HPDE6-E6E7 (cell line): ENCODE measurements around the gene XXYLT1.
"Not testable (repeated sequence)": the region's sequence is repeated elsewhere in the genome, so short reads cannot be mapped to it uniquely, and the experiment has no call there.

ENCODE experiments used
- DNase-seq: peaks from one replicate; pipeline ENCODE4 v3.0.0; 2011; ENCODE audit warnings: missing footprints; ENCODE audit errors: extremely low spot score

The XXYLT1 gene, protein sequence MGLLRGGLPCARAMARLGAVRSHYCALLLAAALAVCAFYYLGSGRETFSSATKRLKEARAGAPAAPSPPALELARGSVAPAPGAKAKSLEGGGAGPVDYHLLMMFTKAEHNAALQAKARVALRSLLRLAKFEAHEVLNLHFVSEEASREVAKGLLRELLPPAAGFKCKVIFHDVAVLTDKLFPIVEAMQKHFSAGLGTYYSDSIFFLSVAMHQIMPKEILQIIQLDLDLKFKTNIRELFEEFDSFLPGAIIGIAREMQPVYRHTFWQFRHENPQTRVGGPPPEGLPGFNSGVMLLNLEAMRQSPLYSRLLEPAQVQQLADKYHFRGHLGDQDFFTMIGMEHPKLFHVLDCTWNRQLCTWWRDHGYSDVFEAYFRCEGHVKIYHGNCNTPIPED

DNA sequence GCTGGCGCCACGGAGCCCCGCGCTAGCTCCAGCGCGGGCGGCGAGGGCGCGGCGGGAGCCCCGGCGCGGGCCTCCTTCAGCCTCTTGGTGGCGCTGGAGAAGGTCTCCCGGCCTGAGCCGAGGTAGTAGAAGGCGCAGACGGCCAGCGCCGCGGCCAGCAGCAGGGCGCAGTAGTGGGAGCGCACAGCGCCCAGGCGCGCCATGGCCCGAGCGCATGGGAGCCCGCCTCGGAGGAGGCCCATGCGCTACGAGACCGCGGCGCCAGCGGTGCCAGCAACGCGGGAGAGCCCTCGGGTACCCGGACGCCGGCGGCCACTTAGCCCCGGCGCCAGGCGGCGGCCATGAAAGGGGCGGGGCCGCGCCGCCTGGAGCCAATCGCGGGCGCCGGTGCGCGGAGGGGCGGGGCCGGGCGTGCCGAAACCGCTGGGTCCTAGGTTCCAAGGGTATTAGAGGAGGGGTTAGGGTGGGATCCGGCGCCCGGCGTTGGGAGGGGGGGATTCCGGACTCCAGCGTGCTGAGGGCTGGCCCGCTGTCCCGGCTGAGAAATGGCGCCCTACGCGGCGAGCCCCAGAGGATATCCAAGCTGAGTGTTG lies at the start of gene XXYLT1:
Gene XXYLT1 (minus strand): TSS at position 343 of the 593 bp plus-strand sequence. CDS start 101 bp downstream, at position 242.
- peak; percentile 82 for DNase-seq

DNA sequence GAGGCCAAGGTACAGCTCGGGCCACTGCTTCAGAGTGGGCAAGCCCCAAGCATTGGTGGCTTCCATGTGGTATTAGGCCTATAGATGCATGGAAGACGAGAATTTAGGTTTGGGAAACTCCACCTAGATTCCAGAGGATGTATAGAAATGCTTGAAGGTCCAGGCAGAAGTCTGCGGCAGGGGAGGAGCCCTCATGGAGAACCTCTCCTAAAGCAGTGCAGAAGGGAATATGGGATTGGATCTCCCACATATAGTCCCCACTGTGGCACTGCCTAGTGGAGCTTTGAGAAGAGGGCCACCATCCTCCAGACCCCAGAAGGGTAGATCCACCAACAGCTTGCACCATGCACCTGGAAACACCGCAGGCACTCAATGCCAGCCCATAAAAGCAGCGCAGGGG lies 48.1 kb upstream of the XXYLT1 start:
- no peak for DNase-seq

DNA sequence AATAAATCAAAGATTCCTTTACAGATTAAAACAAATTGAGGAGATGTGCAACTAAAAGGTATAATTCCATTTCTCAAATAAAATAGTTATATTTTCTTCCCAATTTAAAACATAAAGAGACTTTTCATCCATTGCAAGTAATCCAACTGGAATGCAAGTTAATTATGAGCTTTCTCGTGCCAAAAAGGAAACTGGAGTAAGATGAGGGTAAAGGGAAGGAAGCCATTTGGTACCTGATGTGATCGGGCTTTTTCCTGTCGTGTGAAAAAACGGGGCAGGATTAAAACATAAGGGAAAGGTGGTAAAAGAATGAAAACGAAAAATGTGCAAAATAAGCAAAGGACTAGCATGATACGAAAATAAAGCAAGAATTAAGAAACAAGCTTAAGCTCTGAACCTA lies 41.8 kb upstream of the XXYLT1 start:
- no peak for DNase-seq

DNA sequence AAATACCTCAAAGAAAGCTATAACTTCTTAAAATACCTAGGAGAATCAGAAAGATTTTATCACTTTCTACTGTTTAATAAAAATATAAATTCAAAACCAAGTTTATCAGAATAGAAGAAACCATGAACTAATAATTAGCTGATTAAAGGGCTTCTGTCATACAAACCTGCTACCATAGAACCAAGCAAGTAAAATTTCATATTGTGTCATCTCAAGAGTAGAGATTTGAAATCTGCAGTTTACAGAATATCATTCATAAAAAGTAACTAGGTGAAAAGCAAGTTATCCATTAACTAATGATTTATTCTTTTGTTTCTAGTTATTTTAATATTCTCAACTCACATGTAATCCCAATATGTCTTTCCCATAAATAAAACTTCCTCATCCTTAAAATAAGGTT lies 36.8 kb upstream of the XXYLT1 start:
- no peak for DNase-seq

DNA sequence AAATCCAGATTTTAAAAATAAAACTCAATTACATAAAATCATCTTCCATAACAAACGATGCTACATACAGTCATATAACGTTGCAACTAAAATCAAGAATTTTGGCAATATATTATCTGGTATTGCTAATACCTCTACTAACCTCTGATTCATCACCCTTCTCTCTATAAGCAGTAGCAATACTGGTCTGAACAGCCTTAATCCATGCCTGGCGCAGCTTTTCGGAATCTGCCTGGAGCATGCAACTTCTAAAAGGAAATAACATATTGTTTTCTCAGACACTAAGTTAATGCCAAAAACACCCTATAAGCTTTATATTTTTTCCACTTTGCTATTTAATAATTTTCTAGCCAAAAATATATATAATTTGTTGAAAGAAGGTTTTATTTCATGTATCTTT lies 35.4 kb upstream of the XXYLT1 start:
- DNase-seq, result no peak

DNA sequence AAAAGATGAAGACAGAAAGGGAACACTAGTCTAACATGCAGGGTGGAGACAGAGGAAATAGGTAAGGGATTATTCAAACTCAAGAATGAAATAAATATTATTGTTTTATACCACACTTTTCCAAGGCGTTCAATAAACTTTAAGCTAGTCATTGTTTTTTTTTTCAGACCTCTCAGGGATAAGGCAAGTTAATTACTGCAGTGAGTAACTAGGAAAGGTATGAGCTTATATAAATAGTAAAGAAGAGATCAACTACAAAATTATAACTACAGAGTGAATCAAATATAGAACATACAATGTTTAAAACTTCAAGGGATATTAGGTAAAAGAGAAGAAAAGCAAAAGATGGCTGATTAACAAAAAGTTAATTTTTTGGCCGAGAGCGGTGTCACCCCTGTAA lies 31.5 kb upstream of the XXYLT1 start:
- DNase-seq, result no peak

DNA sequence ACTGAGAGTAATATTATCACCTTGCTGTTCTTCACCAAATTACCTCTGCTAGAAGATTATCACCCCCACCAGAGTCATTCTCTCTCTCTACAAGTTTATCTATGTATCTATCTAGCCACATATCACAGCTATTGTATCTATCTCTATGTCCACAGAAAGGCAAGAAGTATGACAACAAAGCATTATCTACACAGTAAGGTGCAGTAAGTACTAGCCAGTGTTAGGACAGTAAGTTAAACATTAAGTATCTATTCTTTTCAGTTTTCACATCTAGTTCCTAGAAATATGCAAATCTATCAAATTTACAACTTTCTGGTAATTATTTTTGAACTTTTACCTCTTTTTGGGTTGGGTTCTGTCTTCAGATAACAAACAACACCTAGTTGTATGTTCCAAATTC lies 26.5 kb upstream of the XXYLT1 start:
- DNase-seq, result no peak

DNA sequence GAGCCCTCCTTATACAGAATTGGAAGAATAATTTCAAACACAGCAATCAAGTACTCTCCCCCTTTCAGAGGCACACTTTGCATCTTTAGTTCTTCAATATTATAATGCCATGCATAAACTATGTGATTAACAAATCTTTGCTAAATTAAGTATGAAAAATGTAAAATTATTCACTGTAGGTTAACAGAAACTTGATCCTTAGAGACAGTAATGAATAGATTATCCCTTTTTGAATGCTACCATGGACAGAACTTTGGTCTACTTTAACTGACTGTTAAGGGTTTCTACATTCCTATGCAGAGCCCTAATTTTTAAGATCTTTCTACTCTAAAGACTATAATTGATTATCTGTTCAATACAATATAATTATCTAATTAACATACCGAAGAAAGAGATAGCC lies 25.7 kb upstream of the XXYLT1 start:
- DNase-seq, result no peak

DNA sequence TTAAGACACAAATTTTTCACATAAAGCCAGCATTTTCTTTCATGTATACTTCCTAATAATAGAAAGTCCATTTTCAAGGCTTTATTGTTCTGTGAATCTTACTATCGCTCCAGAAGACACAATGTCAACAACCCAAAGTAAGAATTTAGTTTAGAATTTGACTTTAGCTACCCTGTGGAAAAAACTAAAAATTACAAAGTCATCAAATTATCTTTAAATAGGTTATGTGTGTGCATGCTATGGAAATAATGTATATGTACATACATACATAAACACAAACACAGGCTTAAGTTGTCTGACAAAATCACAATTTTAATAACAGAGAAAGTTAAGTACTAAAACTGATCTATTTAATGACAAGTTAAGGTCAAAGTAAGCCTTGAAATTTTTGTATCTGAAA lies 20.2 kb upstream of the XXYLT1 start:
- no peak for DNase-seq

DNA sequence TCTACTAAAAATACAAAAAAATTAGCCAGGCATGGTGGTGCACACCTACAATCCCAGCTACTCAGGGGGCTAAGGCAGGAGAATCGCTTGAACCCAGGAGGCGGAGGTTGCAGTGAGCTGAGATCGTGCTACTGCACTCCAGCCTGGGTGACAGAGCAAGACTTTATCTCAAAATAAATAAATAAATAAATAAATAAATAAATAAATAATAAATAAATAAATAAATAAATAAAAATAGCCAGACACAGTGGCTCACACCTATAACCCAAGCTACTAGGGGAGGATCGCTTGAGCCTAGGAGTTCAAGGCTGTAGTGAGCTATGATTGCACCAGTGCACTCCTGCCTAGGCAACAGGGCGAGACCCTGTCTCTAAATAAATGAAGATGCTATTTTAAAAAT lies 19.7 kb upstream of the XXYLT1 start:
- not testable (repeated sequence) for DNase-seq

DNA sequence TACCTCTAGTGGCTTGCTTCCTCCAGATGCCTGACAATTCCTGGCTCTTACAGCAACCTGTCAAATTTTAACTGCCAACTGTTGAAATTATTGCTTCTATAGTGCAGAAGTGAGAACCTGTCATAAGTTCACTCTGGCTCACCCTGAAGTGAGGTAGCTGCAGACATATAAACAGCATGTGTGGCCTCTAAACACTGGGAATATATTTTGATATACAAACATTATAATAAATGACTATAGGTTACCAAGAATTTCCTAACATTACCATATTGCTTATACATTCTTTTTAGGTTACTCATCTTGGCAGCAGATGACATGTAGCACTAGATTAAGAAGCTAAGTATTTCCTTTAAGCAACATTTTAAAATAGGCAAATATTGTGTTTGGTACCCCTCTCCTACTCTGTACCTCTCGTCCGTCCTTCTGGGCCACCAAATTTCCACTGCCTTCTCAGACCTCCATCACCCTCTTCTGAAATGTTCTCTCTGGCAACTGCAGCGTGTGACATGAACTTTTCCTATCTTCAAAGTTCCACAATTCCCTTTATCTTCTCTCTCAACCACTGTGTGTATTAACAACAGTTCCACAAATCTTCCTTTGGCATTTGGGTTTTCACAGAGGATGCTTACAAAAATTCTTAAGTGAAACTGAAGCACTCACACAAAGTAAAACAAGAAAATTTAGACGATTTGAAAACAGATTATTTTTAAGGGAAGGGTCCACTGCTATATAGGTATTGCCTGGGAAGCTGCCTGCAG lies 15.3 kb upstream of the XXYLT1 start:
- DNase-seq, result no peak

DNA sequence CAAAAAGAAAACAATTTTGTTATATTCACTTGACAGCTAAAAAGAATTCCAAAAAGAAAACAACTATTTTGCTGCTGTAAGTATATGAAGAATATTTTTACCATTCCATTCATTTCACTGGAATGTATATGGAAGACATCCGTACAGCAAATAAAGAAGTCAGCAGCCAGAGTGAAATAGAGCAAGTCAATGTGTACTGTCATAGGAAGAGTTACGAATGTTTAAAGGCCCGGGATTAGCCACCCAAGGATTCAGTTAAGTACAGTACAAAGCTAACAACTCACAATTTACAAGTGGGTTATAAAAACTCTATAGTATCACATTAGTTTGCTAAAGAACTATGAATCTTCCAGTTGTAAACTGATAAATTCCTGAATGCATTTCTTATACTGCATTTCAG lies 14.4 kb upstream of the XXYLT1 start:
- DNase-seq, result no peak

DNA sequence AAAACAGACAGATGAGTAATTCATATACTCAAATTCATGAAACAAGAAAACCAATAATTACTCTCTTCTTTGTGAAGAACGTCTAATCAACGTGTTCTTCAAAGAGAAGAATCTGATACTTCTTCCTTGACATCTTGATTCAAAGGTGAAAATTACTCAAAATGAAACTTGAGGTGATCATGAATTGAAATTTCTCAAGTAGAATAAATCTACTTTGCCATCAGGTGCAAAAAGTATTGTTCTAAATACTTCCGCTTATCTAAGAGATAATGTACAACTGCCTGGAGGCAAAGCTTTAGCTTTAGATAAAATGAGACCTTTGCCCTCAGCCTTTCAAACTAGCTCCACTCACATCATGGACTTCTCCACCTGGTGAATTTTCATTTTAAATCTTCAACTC lies 13.9 kb upstream of the XXYLT1 start:
- DNase-seq, result no peak

DNA sequence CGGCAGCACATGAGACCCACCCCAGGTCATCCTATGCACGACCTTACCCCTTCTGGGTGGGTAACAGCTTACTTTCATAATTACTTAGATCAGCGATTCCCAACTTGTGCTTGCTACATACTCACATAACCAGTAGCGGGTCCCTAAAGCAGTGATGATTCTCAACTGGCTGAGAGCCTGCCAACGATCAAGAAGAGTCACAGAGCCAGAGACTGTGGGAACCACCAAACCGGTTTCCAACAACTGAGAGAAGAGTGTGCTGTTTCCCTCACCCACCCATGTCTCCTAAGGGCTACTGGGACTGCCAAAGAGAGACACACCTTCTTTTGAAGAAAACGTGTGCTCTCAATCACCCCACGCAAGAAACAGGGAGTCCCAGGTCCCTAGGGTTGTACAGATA lies 12.0 kb upstream of the XXYLT1 start:
- DNase-seq, result no peak

DNA sequence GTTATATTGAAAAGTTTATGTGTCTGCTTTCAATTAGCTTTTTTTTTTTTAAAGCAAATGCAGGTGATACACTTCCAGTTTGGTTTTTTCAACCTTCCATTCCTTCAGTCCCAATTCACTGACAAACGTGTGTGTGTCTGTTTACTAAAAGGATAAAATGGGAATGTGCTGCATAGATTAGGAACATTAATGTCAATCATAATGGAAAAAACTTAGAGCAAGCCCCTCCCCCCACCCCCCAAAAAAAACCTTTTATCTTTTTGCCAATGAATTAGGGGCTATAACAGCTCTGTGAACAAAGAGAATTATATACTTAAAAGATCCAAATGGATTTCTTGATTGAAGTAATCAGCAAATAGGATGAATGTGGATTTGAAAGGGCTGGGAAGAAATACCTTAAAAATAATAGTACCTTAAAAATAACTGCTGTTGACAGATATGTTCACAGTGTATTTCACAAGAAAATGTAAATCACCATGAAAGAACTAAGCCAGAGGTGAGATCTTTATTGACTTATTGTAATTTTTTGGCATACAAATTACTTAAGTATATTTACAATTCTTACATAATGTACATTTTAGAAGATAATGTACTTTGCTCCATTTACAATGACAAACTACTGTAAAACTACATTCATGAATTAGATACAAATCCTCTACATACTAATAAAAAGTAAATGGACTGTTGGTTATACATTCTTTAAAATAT lies 3.5 kb upstream of the XXYLT1 start:
- no peak for DNase-seq

DNA sequence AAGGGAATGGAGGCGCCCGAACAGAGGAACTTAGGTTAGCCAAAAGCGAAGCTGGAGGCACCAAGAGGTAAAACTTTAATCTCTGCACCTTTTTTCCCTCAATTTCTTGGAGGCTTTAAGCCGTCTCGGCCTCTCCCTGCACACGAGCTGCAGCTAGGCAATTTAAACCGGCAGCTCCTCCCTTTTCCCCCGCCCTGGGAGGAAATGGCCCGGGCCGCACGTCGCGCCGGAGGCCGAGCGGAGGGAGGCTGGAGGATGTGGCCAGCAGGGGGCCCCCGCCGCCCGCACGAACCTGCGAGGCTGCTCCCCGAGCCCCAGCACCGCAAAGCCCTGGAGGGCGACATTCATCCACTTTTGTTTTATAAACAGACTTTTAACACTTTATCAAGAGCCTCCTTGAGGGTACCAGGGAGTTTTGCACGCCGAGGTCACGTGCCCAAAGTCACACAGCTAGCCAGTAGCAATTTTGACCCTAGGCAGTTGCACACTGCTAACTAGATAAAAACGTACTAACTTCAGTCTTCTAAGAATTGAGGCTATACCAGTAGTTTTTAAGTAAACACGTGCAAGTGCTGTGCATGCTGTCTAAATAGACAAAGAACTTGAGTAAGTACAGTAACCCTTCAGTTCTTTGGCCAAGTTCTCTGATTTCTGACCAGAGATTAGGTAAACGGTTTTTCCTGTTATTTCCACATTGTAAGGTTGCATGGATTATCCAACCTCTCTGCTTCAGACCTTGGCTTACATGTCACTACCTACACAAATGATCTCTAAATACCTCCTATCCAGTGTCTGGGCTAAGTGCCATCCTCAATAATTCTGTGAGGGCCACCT lies 668 bp upstream of the XXYLT1 start:
- peak; percentile 84 for DNase-seq

DNA sequence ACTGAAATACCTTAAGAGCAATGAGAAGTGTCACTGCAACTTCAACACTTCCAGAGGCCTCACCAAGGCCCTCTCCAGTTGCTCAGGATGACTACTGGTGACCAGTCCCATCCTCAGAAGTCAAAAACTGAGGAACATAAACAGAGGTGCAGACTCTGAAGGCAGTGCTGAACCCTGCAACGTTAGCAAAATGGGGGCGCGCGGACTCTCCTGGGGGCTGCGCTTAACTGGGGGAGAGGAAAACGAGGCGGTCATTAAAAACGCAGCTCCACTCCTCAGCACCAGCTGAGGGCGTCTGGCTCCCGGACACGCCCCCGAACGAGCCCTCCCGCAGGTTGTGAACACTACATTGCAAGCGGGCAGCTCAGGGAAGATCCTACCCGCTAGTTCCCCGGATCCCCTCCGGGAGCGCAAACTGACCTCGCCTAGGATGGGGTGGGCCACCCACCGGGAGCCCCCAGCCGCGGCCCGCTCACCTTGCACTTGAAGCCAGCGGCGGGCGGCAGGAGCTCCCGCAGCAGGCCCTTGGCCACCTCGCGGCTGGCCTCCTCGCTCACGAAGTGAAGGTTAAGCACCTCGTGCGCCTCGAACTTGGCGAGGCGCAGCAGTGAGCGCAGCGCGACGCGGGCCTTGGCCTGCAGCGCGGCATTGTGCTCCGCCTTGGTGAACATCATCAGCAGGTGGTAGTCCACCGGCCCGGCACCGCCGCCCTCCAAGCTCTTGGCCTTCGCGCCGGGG lies 711 bp downstream of the XXYLT1 start:
- DNase-seq, result no peak

DNA sequence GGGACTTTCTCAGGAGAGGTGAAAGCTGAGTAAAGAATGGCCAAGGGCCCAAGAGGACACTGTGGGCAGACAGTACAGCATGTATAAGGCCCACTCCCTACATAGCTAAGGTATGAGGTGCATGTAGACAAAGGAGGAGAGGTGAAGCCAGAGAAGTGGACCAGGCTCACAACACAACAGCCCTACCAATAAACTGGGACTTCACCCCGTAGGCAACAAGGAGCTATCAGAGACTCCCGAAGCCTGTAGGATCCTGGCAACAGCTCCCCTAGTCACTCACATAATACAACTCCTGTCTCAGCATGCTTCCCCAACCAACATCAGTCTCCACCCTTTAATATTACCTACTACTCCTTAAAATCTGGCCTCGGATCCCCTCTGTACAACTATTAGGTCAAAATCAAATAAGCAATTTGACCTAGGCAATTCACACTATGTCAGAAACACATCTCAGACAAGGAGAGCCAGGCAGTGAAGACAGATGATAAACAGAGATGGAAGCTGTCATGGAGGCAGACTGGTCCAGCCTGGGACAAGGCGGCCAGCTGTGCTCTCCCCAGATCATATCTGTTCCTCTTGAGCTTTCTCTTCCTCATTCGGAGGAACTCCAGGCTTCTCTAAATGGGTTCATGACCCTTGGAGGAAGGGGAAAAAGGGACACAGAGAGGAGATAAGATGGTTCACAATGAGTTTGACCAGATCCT lies 1.4 kb downstream of the XXYLT1 start:
- DNase-seq, result no peak

DNA sequence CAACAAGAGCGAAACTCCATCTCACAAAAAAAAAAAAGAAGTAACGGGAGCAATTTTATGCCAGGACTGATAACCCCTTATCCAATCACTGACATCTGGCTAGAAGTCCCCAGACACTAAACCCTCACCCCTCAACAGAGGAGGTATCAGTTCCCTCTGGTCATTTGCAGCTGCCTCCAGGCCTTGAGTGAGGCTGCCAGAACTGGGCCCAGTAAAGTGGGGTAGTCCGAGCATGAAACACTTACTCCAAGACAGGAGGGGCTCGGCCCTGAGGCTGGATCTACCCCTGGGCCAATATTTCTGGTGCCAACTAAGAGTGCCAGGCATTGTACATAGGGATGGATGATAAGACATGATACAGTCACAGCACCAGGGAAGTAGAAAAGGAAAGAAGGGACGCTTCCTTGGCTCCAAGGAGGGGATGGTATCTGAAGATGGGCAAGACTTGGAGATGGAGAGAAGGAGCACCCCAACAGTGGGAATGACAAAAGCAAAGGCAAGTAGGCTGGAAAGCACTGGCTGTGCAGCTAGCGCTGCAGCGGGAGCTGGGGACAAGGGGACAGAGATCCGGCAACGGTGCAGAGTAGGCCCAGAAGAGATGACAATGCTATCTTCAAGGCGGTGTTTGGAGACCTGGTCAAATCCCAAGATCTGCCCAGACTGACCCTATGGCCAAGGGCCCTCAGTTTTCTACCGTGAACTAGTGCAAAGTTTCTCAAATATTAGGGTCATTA lies 2.2 kb downstream of the XXYLT1 start:
- DNase-seq, result no peak
